HCEC 1CT (cell line): ENCODE measurements around the gene LSG1.

Source experiments
- DNase-seq: peaks from one replicate; pipeline ENCODE4 v3.0.0-alpha.2; 2017

Gene LSG1

DNA sequence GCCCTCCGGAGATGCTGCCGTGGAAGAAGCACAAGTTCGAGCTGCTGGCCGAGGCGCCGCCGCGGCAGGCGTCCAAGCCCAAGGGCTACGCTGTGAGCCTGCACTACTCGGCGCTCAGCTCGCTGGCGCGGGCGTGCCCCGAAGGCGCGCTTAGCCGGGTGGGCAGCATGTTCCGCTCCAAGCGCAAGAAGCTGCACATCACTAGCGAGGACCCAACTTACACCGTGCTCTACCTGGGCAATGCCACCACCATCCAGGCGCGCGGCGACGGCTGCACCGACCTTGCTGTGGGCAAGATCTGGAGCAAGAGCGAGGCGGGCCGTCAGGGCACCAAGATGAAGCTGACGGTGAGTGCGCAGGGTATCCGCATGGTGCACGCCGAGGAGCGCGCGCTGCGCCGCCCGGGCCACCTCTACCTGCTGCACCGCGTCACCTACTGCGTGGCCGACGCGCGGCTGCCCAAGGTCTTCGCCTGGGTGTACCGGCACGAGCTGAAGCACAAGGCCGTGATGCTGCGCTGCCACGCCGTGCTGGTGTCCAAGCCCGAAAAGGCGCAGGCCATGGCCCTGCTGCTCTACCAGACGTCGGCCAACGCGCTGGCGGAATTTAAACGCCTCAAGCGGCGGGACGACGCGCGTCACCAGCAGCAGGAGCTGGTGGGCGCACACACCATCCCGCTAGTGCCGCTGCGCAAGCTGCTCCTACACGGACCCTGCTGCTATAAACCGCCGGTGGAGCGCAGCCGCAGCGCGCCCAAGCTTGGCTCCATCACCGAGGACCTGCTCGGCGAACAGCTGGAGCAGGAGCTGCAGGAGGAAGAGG, 15.0 kb upstream of the LSG1 start:
- DNase-seq = no peak

DNA sequence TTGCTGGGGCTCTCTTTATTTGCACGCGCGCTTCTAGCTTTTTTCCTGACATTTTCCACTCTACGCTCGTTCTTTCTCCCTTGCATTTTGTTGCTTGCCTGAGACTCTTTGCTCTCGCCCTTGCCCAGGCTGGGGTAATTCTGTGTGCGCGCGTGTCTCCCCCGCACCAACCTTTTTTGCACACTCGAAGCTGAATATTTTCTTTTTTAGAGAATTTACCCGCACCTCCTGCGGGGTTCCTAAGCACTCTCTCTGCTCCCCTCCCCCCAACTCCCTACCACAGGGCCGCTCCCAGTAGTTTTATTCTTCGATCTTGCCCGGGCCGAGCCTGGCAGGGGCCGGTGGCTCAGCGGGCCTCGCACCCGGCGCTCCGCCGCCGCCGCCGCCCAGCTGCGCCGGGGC, 14.4 kb upstream of the LSG1 start:
- no peak for DNase-seq

DNA sequence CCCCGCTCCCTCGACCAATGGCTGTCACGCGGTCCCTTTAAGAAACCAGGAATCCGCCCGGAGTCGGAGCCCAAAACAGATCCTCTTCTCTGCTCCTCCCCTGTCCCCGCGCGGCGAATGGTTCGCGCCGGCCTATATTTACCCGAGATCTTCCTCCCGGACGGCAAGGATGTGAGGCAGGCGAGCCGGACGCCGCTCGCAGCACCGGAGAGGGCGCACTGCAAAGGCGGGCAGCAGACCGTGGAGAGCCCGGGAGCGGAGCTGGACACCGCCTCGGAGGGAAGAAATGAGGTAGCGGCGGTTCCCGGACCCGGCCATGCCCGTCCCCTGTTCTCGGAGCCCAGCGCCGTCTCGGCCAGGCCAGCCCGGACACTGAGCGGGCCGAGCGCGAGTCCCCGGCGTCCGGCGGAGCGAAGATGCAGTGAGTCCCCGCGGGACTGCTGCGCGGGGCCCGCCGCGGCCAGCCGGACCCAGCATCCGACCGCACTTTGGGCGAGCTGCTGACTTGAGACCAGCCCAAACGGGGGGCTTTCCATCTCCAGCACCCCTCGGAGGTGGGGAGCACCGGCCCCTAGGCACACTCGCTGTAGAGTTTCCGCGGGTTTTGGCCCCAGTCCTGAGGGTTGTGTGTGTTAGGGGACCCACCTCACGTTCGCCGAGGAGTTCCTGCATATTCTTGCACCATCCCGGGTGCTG, 13.9 kb upstream of the LSG1 start, which contains the start of gene FAM43A:
Gene FAM43A, plus strand, starts transcription at position 166 of the 696 bp plus-strand sequence. CDS start 944 bp downstream, outside the sequence.
- DNase-seq = peak; percentile 88

DNA sequence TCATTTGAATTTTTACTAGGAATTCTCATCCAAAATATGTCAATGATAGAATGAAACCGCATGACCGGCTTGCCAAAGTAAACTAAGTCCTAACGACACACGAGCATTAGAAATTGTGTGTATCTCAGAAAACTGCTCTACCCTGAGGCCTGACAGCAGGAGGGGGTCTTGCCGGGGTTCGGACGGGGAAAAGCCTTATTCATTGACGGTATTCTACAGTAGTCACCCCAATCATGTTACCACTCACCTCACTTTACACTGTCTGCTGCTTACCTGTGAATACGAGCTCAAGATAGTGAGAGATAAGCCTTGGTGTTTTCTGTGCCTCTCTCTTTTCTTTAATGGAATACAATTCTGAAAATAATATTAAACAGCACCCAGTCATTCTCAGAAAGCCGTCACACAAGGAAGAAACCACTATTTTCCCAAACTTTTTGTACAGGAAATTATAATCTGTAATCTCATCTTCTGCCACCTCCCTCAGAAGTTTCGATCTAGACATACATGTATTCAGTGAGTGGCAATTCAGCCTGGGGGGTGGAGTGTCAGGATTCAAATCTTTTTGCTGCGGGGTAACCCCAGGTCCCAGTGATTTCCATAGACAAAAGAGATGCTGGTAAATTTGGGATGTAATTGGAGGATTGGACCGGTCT, 13.2 kb upstream of the LSG1 start:
- no peak for DNase-seq

DNA sequence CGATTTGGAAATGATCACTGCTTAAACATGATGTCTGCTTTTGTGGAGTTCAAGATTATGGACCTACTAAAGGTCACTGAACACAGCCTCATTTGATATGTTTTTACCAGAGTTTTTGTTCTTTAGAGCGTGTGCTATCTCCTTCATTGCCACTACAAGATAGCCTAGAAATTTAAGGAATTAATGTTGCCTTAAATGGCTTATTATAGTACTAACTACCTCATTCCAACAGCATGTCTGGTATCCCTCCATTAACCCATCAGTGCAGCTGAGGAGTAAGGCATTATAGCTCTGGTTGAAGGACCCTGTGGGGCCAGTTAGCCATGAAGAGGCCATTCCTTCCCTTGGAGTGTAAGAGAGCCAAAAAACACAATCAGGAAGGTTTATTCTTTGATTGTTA, 11.4 kb upstream of the LSG1 start:
- DNase-seq = no peak

DNA sequence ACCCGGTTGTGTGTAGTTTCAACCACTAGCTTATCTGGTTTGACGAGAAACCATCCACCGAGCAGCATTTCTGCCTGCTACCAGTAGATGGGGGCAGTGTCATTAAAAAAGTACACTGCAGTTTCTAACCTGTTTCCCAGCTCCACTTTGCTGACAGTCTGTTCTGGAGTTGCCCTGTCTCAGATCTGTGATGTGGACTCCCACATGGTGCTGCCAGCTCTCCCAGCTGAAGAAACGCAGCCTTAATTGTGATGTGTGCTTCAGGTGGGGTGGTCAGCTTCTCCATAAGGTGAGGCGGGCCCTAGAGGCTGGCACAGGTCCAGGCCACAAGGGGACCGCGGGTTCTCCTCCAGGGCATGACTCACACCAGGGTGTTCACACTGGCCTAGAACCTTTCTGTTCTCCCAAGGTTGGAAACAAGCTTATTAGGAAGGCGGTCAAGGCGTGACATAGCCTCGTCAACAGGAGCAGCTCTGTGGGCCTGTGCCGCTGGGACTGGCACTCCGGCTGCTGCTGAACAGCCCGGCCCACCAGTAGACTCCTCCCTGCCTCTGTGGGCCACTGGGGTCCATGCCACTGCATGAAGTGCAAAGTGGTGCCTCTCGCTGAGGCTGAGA, 10.8 kb upstream of the LSG1 start:
- DNase-seq = peak; percentile 67

DNA sequence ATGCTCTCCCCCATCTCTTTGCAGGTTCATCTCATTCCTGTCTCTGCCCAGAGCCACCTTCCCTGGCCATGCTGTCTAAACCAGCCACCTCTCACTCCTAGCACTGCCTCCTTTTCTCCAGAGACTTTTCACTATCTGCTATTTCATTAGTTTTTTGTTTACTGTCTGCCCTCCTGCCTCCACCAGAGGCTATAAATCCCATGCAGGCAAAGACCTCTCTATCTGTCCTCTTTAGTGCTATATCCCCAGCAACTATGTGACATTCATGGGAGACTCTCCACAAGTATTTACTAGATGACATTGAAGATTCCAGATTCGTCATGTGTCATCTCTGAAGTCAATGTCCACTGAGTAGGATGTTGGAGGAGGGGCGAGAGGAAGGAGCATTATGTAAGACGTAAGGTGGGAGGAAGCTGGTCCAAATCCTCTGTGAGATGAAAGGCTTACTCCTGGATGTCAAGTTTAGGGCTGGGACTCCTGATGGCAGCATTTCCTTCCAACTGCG, 10.2 kb upstream of the LSG1 start:
- DNase-seq = no peak

DNA sequence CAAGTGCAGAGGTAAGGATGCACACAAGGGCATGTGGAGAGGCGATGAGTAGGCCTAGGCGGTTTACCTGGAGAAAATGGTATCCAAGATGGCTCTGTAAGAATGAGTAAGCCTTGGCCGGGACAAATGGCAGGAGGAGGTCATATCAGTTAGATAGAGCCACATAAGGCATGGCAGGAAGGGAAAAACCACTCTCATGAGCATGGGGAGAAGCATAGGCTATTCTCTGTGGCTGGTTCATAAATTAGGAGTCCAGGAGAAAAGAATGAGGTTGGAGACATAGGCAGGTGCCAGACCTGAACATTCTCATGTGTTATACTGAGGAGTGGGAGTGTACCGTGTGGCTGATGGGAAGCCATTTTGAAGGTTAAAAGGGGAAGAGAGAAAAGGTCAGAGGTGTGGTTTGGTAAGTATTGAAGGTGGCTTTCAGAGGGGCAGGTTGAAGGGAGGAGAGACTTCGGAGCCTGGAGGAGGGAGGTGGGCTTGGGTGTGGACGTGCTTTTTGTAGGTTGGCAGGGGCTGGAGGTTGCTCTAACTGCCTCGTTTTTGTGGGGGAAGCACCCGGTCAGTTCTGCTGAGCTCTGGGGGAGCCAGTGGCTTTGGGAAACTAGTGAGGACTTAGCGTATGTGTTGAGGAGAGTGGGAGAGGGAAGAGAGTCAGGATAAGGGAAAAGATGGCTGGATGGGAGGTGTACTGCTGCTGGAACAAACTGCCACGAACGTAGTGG, 9.1 kb upstream of the LSG1 start:
- no peak for DNase-seq

DNA sequence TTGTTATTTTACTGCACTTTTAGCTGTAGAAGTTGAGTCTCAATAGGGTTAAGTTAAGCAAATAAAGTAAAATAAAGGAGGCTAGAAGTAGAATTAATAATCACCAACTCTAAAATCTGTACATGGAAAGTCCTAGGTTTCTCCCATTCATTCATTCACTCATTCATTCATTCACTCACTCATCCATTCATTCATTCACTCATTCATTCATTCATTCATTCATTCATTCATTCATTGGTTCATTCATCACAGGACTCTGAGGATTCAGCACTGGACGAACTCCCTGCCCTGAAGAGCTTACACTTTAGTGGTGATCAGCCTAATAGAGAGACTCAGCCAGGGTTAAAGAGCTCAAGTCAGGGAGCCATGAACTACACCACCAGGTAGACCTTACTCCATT, 4.5 kb upstream of the LSG1 start:
- no peak for DNase-seq

DNA sequence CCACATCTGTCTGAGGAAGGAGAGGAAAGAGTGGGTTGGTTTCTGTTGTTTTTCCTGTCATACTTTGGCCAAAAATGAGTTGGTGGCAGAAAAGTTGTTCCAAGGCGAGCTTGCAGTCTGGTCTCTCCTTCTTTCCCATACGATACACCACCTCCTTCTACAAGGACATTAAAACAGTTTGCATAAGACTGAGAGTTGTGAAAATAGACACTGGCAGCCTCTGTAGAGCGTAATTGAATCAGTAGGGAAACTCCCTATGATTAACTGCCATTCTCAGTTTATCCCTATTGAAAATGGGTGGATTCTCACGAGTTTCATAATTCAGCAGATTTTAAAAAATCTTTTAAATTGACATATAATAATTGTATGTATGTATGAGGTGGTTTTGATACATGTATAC, 3.7 kb upstream of the LSG1 start:
- DNase-seq = no peak

DNA sequence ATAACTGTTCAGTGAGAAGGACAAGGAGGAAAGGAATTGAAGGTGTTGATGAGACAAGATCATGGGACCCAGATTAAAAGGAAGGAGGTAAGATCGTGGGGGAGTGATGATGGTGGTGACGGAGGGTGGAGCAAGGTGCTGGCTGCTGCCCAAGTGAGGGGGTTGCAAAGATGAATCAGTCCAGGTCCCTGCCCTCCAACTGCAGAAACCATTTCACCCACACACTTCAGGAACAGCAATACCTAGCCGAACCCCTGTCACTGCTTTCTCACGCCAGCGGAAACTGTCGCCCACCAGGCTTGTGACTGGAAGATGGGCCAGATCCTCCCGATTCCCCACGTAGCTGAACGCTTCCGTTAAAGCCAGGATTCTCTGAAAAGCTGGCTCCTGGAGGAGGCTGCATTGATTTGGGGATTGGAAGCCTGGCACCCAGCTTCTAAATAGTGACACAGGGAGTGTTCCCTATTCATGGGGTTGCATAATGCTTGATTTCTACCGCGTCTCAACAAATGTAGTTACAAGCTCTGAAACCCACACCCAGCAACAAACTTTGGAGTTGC, 3.2 kb upstream of the LSG1 start:
- no peak for DNase-seq

DNA sequence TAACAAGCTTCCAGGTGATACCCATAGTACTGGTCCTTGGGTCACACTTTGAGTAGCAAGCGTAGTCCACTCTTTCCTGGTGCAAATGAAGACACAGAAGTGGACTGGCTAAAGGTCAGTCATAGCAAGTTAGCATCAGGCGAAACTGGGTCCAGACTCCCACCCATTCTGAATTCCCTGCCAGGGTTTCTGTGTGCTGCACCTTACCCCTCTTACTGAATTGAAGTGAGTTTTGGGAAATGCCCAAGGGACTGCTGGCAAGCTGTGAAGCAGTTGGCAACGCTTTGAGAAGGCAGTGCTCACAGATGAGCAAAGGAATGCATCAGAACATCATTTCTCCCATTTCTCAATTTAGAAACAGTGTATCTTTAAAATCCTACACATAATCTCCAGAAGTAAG, 1.8 kb upstream of the LSG1 start:
- DNase-seq = no peak

DNA sequence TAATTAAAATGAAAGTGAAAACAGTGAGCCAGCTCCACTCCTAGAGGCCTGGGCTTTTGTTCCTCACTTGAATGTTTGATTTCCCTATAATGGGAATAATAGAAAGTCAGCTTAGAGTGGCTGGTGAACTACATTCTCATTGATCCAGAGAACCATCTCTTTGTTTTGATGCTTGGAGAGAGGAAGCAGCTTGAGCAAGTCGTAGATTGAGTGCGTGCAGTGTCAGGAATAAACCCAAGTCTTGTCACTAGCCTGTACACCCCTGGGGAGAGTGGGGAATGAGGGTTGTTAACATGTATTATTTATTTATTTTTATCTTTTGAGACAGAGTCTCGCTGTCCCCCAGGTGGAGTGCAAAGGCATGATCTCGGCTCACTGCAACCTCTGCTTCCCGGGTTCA, 885 bp upstream of the LSG1 start:
- no peak for DNase-seq

DNA sequence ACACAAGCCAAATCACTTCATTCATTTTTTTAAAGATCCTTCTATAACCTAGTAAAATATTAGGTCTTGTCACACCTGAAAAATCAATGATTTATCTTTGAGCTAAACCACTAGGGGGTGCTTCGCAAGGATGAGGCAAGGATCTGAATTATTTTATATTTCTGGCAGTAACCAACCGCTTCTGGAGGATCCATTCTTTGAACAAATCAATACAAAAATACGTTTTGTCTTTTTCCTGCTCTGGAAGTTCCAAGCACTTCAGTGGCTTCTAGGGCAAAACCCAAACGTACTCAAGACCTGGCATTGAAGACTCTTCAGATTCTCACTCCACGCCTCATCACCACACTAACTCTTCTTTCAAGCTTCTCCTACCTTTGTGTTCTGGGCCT, 486 bp downstream of the LSG1 start:
- DNase-seq = peak; percentile 46

DNA sequence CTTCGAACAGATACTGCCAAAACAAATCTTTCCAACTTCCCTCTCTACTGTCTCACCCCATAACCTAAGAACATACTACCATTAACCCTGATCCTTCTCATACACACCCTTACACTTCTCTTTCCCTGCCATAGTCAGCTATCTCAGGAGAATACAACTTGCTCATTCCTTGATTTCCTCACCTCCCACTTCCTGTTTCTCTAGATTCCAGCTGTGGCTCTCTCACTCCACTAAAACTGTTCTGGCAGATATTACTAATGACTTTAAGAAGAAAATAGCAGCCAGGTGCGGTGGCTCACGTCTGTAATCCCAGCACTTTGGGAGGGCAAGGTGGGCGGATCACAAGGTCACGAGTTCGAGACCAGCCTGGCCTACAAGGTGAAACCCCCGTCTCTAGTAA, 4.6 kb downstream of the LSG1 start:
- no peak for DNase-seq

DNA sequence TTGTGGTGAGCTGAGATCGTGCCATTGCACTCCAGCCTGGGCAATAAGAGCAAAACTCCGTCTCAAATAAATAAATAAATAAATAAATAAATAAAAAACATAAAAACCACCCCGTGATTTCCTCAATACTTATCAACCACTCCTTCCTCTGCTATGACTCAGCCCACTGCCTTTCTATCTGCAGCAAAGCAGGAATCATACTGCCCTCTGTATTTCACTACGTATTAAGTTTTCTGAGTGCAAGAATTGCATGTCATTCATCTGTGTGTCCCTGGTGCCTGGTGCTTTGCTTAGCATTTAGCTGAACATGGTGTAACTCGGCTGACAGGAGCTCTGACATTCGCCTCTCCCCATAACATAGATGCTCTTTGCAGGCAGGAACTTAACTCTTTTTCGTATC, 7.1 kb downstream of the LSG1 start:
- no peak for DNase-seq

DNA sequence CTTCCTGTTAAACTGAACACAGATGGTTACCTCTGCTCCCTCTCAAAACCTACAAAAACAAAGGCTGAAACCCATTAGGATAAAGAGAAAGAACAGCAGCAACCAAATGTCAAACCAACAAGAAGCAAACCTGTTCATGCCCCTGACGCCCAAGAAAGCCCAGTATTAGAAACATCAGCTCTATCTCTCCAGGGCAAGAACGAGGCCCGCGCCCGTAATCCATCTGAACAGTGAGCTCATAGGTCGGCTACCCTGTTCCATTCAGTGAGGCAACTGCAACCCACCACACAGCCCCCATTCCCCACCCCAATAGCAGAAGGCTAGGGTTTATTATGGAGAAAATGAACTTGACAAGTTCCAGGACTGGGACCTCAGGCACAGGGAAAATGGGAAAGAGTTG, 10.0 kb downstream of the LSG1 start:
- DNase-seq = no peak

DNA sequence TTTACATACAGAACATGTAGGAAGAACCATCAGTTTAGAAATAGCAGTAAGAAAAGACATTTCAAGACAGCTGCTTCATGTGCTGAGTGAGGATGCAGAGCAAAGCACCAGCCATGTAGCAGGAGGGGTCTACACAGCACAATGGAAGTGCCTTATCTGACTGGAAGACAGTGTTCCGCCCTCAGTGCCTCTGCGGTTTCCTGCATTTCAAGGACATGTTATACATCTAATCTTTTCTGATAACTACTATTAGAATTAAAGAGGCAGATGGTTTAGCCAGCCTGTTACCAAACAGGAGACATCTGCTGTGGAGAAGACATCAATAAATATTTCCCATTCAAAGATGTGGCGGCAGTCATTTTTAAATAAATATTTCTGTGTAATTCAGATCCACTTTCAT, 10.6 kb downstream of the LSG1 start:
- no peak for DNase-seq

DNA sequence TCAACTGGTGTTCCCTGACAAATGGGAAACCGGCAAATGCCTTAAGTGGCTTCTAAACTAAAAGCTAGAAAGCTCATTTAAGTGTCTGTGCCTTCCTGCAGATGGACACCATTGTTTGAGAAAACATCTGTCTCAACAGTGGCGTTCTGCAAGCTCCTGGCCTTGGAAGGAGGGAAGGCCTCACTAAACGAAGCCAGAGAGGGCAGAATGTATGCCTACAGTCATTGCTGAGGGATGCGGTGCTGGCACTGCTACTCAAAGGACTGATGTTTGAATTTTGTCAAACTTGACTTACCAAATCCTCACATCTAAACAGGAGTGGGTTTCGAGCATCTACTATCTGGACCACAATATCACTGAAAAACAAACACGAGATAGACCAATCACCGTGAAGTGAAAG, 12.2 kb downstream of the LSG1 start:
- no peak for DNase-seq

DNA sequence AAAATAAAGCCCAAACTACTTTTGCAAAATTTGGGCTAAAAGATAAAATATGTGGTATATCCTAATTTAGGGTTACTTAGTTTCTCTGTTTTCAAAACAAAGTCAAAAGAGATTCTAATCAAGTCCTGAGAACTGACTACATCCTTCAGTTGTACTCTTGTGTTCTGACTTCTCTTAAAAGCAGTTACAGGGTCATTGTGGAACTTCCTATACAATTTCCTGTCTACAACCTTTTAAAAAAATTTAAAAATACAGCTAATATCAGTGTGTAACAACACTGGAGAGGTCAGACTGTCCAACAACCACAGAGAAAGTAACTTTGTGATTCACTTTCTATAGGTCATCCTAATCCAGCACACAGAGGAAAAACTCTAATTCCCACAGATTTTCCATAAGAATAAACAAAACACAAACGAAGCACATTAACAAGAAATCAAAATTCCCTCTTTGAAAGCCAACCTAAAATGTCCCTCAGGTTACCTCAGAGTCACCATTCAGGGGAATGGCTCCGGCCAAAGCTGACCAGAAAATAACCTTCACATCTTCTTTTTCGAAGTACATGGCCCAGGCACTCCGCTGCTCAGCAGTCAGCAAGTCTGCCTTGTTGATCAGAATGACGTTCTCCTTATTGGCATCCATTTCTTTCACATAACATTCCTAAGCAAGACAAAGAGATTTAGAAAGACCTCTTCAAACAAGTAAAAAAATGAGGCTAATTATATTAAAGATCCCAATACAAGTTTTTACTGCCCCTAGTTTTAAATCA, 13.3 kb downstream of the LSG1 start:
- DNase-seq = no peak

DNA sequence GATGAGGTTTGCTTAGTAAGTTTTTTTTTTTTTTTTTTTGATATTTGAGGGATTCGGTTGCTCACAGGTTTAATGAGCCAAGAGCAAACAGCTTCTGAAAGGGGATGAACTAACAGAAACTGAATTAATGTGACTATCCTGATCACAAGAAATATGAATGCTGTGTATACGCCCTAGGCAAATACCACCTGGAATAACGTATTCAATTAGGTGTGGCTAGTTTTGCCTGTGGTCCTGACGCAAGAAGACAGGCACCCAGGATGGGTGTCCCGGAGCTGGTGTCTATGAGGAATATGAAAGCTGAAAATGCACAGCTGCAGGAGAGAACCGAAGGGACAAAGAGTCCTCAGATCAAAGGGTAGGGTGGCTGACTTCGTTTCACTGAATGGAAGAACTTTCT, 14.6 kb downstream of the LSG1 start:
- DNase-seq = no peak

DNA sequence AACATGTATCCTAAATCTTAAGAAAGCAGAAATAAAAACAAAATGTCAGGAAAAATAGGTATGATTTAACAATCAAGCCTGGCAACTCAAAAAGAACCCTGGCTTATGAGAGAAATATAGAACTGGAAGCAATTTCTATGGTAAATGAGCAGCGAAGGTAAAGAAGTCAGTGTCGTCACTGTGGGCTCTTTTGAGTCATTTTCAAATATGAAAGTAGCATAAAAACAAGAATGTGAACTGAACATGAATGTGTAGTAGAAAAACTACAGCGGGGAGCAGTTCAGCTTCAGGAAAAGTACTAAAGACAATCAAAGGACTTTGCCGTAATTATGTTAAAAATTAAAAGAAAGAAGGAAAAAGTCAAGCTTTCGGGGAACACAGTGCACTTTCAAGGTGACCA, 17.5 kb downstream of the LSG1 start:
- no peak for DNase-seq
